H9 (cell line): Measurements from ENCODE around the gene PC. TPM values are rescaled to one million over a fixed set of nuclear protein-coding genes. Genes with fewer than 3 reads are reported as not detected.

ENCODE experiments used
- DNase-seq: peaks from one replicate; pipeline ENCODE4 v3.0.0-alpha.2; 2017
- H2AFZ ChIP-seq: one replicate; pipeline ENCODE4 v1.6.1; 2013; ENCODE audit warnings: mild to moderate bottlenecking, low read length, control low read depth, moderate library complexity
- H2AK5ac ChIP-seq: 2 replicates; pipeline ENCODE4 v1.6.1; 2013; ENCODE audit warnings: low read length, control low read depth, mixed read lengths; ENCODE audit not compliant: insufficient read length
- H2BK120ac ChIP-seq: one replicate; pipeline ENCODE4 v1.6.1; 2013; ENCODE audit warnings: low read depth, mild to moderate bottlenecking, low read length, control low read depth, inconsistent platforms; ENCODE audit not compliant: poor library complexity, severe bottlenecking
- H2BK12ac ChIP-seq: 2 replicates; pipeline ENCODE4 v1.6.1; 2013; ENCODE audit warnings: low read length, control low read depth, mixed read lengths, low read depth; ENCODE audit not compliant: insufficient read length
- H2BK15ac ChIP-seq: 2 replicates; pipeline ENCODE4 v1.6.1; 2013; ENCODE audit warnings: low read depth, low read length, control low read depth
- H2BK20ac ChIP-seq: one replicate; pipeline ENCODE4 v1.6.1; 2013; ENCODE audit warnings: low read depth, mild to moderate bottlenecking, low read length, control low read depth, inconsistent platforms; ENCODE audit not compliant: poor library complexity, severe bottlenecking
- H2BK5ac ChIP-seq: 2 replicates; pipeline ENCODE4 v1.6.1; 2013; ENCODE audit warnings: low read length, control low read depth, mixed read lengths; ENCODE audit not compliant: insufficient read length
- H3K14ac ChIP-seq: 2 replicates; pipeline ENCODE4 v1.6.1; 2013; ENCODE audit warnings: low read length, control low read depth; ENCODE audit not compliant: insufficient read depth
- H3K18ac ChIP-seq: 2 replicates; pipeline ENCODE4 v1.6.1; 2013; ENCODE audit warnings: low read depth, mild to moderate bottlenecking, mixed read lengths, low read length, control low read depth; ENCODE audit not compliant: insufficient read length
- H3K23ac ChIP-seq: 2 replicates; pipeline ENCODE4 v1.6.1; 2013; ENCODE audit warnings: low read length, control low read depth, mixed read lengths, low read depth; ENCODE audit not compliant: insufficient read length
- H3K23me2 ChIP-seq: 2 replicates; pipeline ENCODE4 v1.6.1; 2013; ENCODE audit warnings: low read depth, mild to moderate bottlenecking, mixed read lengths, low read length, control low read depth; ENCODE audit not compliant: insufficient read length, poor library complexity, severe bottlenecking
- H3K27ac ChIP-seq: 2 replicates; pipeline ENCODE4 v1.5.1; 2013; ENCODE audit warnings: low read length, control low read depth, mixed read lengths, low read depth; ENCODE audit not compliant: insufficient read length
- H3K27me3 ChIP-seq: 2 replicates; pipeline ENCODE4 v1.6.1; 2013; ENCODE audit warnings: low read length, control low read depth, inconsistent platforms; ENCODE audit not compliant: insufficient read depth
- H3K4ac ChIP-seq: 2 replicates; pipeline ENCODE4 v1.6.1; 2013; ENCODE audit warnings: low read depth, mild to moderate bottlenecking, control low read depth, inconsistent platforms, low read length, moderate library complexity
- H3K4me1 ChIP-seq: 2 replicates; pipeline ENCODE4 v1.6.1; 2013; ENCODE audit warnings: low read length, control low read depth, inconsistent platforms; ENCODE audit not compliant: insufficient read depth
- H3K4me2 ChIP-seq: 2 replicates; pipeline ENCODE4 v1.6.1; 2013; ENCODE audit warnings: low read length, control low read depth, mixed read lengths; ENCODE audit not compliant: insufficient read length, insufficient read depth
- H3K56ac ChIP-seq: 2 replicates; pipeline ENCODE4 v1.6.1; 2013; ENCODE audit warnings: low read depth, mild to moderate bottlenecking, mixed read lengths, low read length, control low read depth; ENCODE audit not compliant: insufficient read length
- H3K79me1 ChIP-seq: 2 replicates; pipeline ENCODE4 v1.6.1; 2013; ENCODE audit warnings: low read depth, mild to moderate bottlenecking, moderate library complexity, low read length, control low read depth, inconsistent platforms; ENCODE audit not compliant: insufficient read depth, poor library complexity, severe bottlenecking
- H3K79me2 ChIP-seq: 2 replicates; pipeline ENCODE4 v1.6.1; 2013; ENCODE audit warnings: low read length, control low read depth, inconsistent platforms; ENCODE audit not compliant: insufficient read depth
- H3K9ac ChIP-seq: 2 replicates; pipeline ENCODE4 v1.6.1; 2013; ENCODE audit warnings: low read length, control low read depth, mixed read lengths; ENCODE audit not compliant: insufficient read length; ENCODE audit errors: extremely low read depth
- H3K9me3 ChIP-seq: one replicate; pipeline ENCODE4 v1.6.1; 2013; ENCODE audit warnings: low read depth, low read length, inconsistent platforms; ENCODE audit not compliant: control insufficient read depth
- H3T11ph ChIP-seq: one replicate; pipeline ENCODE4 v1.6.1; 2013; ENCODE audit warnings: mild to moderate bottlenecking, low read length, control low read depth, inconsistent platforms
- H4K20me1 ChIP-seq: one replicate; pipeline ENCODE4 v1.6.1; 2013; ENCODE audit not compliant: control insufficient read depth, insufficient read length, insufficient read depth
- H4K5ac ChIP-seq: 2 replicates; pipeline ENCODE4 v1.6.1; 2013; ENCODE audit warnings: low read depth, mild to moderate bottlenecking, mixed read lengths, low read length, control low read depth; ENCODE audit not compliant: insufficient read length
- H4K8ac ChIP-seq: replicated peaks from 2 replicates; pipeline ENCODE4 v1.6.1; 2013; ENCODE audit warnings: low read length, control low read depth, mixed read lengths, low read depth; ENCODE audit not compliant: insufficient read length
- H4K91ac ChIP-seq: 2 replicates; pipeline ENCODE4 v1.6.1; 2013; ENCODE audit warnings: low read depth, mild to moderate bottlenecking, moderate library complexity, mixed read lengths, low read length, control low read depth; ENCODE audit not compliant: insufficient read length
- H3K27ac Mint-ChIP-seq, 3 experiments: 2 replicates in 2 of 3; 3 replicates in 1 of 3; pipeline ENCODE4 v1.8.0; 2020 to 2021; ENCODE audit warnings: mixed read lengths in 3 of 3, mild to moderate bottlenecking in 1 of 3, moderate library complexity in 1 of 3
- H3K27me3 Mint-ChIP-seq: 2 replicates; pipeline ENCODE4 v1.8.0; 2021; ENCODE audit warnings: low read depth, mild to moderate bottlenecking, moderate library complexity, mixed read lengths
- H3K36me3 Mint-ChIP-seq, 3 experiments: 2 replicates in 2 of 3; 3 replicates in 1 of 3; pipeline ENCODE4 v1.8.0; 2020 to 2021; ENCODE audit warnings: low read depth in 3 of 3, mixed read lengths in 3 of 3; ENCODE audit not compliant: insufficient read depth in 1 of 3
- H3K4me1 Mint-ChIP-seq, 2 experiments: 2 replicates each; pipeline ENCODE4 v1.8.0; 2020; ENCODE audit warnings: mixed read lengths in 2 of 2
- H3K4me3 Mint-ChIP-seq, 2 experiments: 2 replicates in 1 of 2; 3 replicates in 1 of 2; pipeline ENCODE4 v1.8.0; 2020 to 2021; ENCODE audit warnings: mild to moderate bottlenecking in 2 of 2, mixed read lengths in 2 of 2, moderate library complexity in 1 of 2
- H3K9me3 Mint-ChIP-seq, 2 experiments: 2 replicates in 1 of 2; 3 replicates in 1 of 2; pipeline ENCODE4 v1.8.0; 2020; ENCODE audit warnings: mild to moderate bottlenecking in 2 of 2, mixed read lengths in 2 of 2, moderate library complexity in 1 of 2
- WGBS: extraction: QIAGEN DNeasy Blood & Tissue Kit; methylation state at CpG from one replicate; pipeline ENCODE4 v1.1.7; 2013; ENCODE audit warnings: missing lambda C conversion rate, low lambda C conversion rate, mixed read lengths; ENCODE audit not compliant: insufficient read length; ENCODE audit errors: extremely low coverage; 5-methylcytosine and 5-hydroxymethylcytosine counted together
- total RNA-seq: library from RNA; stranded (reverse); gene quantifications from 2 replicates; pipeline ENCODE4 v1.2.1, GENCODE V29; 2021
- TF ChIP-seq, protein P1 (sequence below): fragments of 200-600 bp; sonication (generic); conservative IDR thresholded peaks from 3 replicates; pipeline ENCODE4 v1.8.0; 2021; ENCODE audit warnings: antibody characterized with exemption, mild to moderate bottlenecking

PC gene
- total RNA-seq, 1 experiment from 2014 or later = 32.6 TPM

DNA sequence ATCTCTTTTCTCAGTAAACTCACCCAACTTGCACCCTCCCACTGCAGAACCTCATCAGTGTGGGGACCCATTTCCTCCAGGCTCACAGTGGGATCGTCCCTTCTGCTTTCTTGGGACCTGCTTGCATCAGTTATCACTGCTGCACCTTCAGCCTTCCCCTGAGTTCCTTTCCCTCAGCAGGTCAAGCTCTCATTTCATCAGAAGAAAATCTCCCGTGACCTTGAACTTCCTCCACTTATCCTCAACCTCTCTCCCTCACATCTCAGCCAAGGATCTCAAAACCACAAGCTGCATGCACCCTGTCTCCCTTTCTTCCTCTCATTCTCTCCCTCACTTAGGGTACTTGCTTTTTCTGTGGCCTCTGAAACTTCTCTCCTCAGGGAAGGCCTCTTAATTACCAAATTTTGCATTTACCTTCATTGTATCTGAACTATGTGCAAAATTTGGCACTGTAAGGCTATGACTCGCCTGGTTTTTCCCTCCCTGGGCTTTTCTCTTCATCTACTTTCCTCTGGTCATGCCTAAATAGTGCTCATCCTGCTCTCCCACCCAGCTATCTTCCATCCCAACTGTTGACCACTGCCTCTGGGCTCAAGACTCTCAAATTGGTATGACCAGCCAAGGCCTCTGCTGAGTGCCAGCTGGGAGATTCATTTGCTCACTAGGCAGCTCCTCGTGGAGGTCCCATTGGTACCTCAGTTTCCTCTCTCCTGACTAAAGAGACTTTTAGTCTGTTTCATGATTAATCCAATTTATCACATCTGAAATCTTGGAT is 117.7 kb downstream of the PC start:
- Histone ChIP-seq H3K4me2 (no peak overlapping the region), H3K14ac (no peak overlapping the region), H2BK12ac (no peak overlapping the region), H3K56ac (no peak overlapping the region), H3K27ac (no peak overlapping the region), H3K9ac (no peak overlapping the region), H4K91ac (no peak overlapping the region), H2AFZ (no peak overlapping the region), H4K20me1 (no peaks in the 10 kb centered on the region), H3K9me3 (no peaks in the 10 kb centered on the region), H3K79me1 (peaks cover 7% of the 10 kb centered on the region), H4K5ac (no peak overlapping the region), H3K27me3 (no peaks in the 10 kb centered on the region), H3K18ac (no peak overlapping the region), H3K4ac (no peak overlapping the region), H3K79me2 (peaks cover 10% of the 10 kb centered on the region; the same call in 1 of the 2 replicates), H3K23ac (no peak overlapping the region), H2BK5ac (no peak overlapping the region), H3T11ph (no peak overlapping the region), H3K23me2 (peaks cover 5% of the 10 kb centered on the region), H2BK15ac (no peak overlapping the region), H4K8ac (peak overlapping the region; percentile 27), H2BK120ac (no peak overlapping the region), H3K4me1 (no peaks in the 10 kb centered on the region), H2AK5ac (no peak overlapping the region), H2BK20ac (no peak overlapping the region)
- peaks cover 14 to 16% of the 10 kb centered on the region in 2 experiments for H3K4me1 Mint-ChIP-seq
- peak overlapping the region in 2 of 3 experiments; percentile 19 to 21; a peak in 2 of 7 replicates for H3K27ac Mint-ChIP-seq
- WGBS = no CpG with 5 or more reads among the region's 4 CpGs
- no peaks in the 10 kb centered on the region for H3K9me3 Mint-ChIP-seq
- peaks cover 13 to 47% (median 31%) of the 10 kb centered on the region in 3 experiments for H3K36me3 Mint-ChIP-seq
- TF ChIP-seq, protein P1, sequence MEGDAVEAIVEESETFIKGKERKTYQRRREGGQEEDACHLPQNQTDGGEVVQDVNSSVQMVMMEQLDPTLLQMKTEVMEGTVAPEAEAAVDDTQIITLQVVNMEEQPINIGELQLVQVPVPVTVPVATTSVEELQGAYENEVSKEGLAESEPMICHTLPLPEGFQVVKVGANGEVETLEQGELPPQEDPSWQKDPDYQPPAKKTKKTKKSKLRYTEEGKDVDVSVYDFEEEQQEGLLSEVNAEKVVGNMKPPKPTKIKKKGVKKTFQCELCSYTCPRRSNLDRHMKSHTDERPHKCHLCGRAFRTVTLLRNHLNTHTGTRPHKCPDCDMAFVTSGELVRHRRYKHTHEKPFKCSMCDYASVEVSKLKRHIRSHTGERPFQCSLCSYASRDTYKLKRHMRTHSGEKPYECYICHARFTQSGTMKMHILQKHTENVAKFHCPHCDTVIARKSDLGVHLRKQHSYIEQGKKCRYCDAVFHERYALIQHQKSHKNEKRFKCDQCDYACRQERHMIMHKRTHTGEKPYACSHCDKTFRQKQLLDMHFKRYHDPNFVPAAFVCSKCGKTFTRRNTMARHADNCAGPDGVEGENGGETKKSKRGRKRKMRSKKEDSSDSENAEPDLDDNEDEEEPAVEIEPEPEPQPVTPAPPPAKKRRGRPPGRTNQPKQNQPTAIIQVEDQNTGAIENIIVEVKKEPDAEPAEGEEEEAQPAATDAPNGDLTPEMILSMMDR = no peak
- peaks cover 2% of the 10 kb centered on the region; the same call in 1 of the 2 replicates for H3K27me3 Mint-ChIP-seq
- DNase-seq = no peak
- no peak overlapping the region; a peak in 1 of 5 replicates for H3K4me3 Mint-ChIP-seq
